KOPT-K1 (cell line): ENCODE data around the gene FN1.
A peak's percentile ranks its signal among the peaks of the same experiment; 100 is the strongest.
"Not testable (repeated sequence)": the region's sequence is repeated elsewhere in the genome, so short reads cannot be mapped to it uniquely, and the experiment has no call there.

Experiments used
- H3K27ac ChIP-seq: fragments of 200-600 bp; sonication (generic); 2 replicates; pipeline ENCODE4 v1.5.1; 2016; ENCODE audit warnings: antibody characterized with exemption, mild to moderate bottlenecking, low read depth, low read length; ENCODE audit not compliant: poor library complexity, severe bottlenecking
- H3K36me3 ChIP-seq: fragments of 200-600 bp; sonication (generic); 2 replicates; pipeline ENCODE4 v1.5.1; 2017; ENCODE audit warnings: antibody characterized with exemption, mild to moderate bottlenecking, low read length, moderate library complexity; ENCODE audit not compliant: insufficient read depth
- H3K9me3 ChIP-seq: fragments of 200-600 bp; sonication (generic); 2 replicates; pipeline ENCODE4 v1.5.1; 2017; ENCODE audit warnings: antibody characterized with exemption, low read length, mild to moderate bottlenecking; ENCODE audit not compliant: insufficient read depth, poor library complexity, severe bottlenecking

FN1 gene

GRCh38 chr2:215313255-215313613, 122.6 kb downstream of the FN1 start:
- Histone ChIP-seq H3K27ac (peak overlapping the region; percentile 92), H3K9me3 (no peaks in the 10 kb centered on the region), H3K36me3 (peaks cover 52% of the 10 kb centered on the region)

GRCh38 chr2:215311625-215312396, 124.1 kb downstream of the FN1 start, which contains the start of gene ATIC:
Gene ATIC (plus strand): TSS chr2:215312059. CDS start chr2:215312143, 84 bp downstream.
- Histone ChIP-seq H3K36me3 (peaks cover 37% of the 10 kb centered on the region), H3K27ac (peak within 1 kb of the TSS; percentile 92), H3K9me3 (no peaks in the 10 kb centered on the region)

GRCh38 chr2:215311259-215311624, 124.6 kb downstream of the FN1 start:
- Histone ChIP-seq H3K27ac (peak overlapping the region; percentile 92), H3K36me3 (peaks cover 32% of the 10 kb centered on the region)
- not testable (repeated sequence) for H3K9me3 ChIP-seq
